ENCODE measurements around the gene ZWILCH. TPM values are rescaled to one million over a fixed set of nuclear protein-coding genes. Genes with fewer than 3 reads are reported as not detected.
A peak's percentile ranks its signal among the peaks of the same experiment; 100 is the strongest.
"Not testable (repeated sequence)": the region's sequence is repeated elsewhere in the genome, so short reads cannot be mapped to it uniquely, and the experiment has no call there.

Gene ZWILCH
- total and polyA plus RNA-seq, 7 donors: 1.5 to 4.5 (median 2.9) TPM

DNA sequence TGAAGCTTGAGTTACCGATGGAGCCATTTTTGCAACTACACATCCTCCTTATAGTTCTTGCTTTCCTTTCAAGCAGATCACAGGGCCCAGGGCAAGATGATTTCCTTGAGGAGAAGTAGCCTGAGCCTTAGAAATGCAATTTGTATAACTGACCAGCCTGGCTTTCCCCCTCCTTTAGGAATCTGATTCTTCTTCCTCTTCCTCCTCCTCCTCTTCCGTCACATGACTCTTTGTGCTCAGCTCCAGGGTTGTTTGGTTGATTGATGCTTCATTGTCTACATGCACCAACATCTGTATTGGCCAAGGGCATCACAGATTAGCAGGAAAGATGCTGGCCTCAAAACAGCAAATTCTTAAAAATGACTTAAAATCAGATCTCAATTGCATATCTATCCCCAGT, 10.9 kb upstream of the ZWILCH start:
- H3K4me1 ChIP-seq: peaks cover 36% of the 10 kb centered on the region
- ATAC-seq (no peak), DNase-seq (no peak)
- H3K27ac ChIP-seq: no peak overlapping the region
- 85 to 96% (median 92%) methylated on average over 2 of the region's 2 CpGs for WGBS, 3 donors
- H3K36me3 ChIP-seq (ENCODE audit: insufficient read depth in 1 of 2, low read depth in 1 of 2): peaks cover 12 to 87% of the 10 kb centered on the region in 2 donors
- H3K27me3 ChIP-seq (ENCODE audit: insufficient read depth in 3 of 3, low read length in 2 of 3): no peaks in the 10 kb centered on the region
- no peak overlapping the region for H3K4me3 ChIP-seq
- intact Hi-C loops (cut with DNase I): loop anchor here in 1 of 2 donors (10.0 kb wide), 1 partner anchor 139 kb away; the partner anchor contains the start of gene TIPIN
- TF ChIP-seq, protein P1, sequence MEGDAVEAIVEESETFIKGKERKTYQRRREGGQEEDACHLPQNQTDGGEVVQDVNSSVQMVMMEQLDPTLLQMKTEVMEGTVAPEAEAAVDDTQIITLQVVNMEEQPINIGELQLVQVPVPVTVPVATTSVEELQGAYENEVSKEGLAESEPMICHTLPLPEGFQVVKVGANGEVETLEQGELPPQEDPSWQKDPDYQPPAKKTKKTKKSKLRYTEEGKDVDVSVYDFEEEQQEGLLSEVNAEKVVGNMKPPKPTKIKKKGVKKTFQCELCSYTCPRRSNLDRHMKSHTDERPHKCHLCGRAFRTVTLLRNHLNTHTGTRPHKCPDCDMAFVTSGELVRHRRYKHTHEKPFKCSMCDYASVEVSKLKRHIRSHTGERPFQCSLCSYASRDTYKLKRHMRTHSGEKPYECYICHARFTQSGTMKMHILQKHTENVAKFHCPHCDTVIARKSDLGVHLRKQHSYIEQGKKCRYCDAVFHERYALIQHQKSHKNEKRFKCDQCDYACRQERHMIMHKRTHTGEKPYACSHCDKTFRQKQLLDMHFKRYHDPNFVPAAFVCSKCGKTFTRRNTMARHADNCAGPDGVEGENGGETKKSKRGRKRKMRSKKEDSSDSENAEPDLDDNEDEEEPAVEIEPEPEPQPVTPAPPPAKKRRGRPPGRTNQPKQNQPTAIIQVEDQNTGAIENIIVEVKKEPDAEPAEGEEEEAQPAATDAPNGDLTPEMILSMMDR (IDR thresholded peaks at IDR 0.05): no peak
- H3K9me3 ChIP-seq: no peaks in the 10 kb centered on the region

DNA sequence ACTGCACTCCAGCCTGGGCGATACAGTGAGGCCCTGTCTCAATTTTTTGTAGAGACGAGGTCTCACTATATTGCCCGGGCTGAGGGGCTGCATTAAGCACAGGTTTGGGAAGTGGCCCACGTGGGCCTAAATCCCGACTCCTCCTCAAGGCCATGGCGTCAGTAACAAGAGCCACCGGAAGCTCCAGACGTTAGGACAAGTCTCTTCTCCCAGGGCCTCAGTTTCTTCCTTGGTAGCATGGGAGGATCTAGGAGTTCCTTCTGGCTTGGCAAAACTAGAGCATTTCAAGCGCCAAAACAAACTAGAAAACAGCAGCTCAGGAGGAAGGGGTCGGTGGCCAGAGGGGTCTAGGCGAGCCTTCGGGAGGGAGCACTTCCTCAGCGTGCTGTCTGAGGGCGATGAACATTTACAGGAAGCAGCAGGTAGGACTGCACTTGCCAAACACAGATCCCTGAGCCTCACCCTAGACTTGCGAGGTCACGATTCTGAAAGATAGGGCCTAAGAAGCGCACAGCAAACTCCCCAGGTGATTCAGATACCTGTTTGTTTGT, 8.1 kb upstream of the ZWILCH start:
- peaks cover 27% of the 10 kb centered on the region for H3K4me1 ChIP-seq
- WGBS, 3 donors: 16 to 19% (median 19%) methylated on average over 17 of the region's 17 CpGs
- intact Hi-C loops (cut with DNase I): loop anchor here in 1 of 2 donors (2.0 to 10.0 kb wide), 2 partner anchors 110 to 142 kb away; partner anchors contain the start of genes MAP2K1 and TIPIN
- H3K4me3 ChIP-seq: peak overlapping the region; percentile 91
- TF ChIP-seq, protein P1 (IDR thresholded peaks at IDR 0.05): no peak
- H3K27ac ChIP-seq: peak overlapping the region; percentile 88
- peak; percentile 26 to 44 (median 34) for ATAC-seq
- no peaks in the 10 kb centered on the region for H3K9me3 ChIP-seq
- H3K27me3 ChIP-seq (ENCODE audit: insufficient read depth in 3 of 3, low read length in 2 of 3): no peaks in the 10 kb centered on the region
- no peak for DNase-seq
- H3K36me3 ChIP-seq (ENCODE audit: insufficient read depth in 1 of 2, low read depth in 1 of 2): peaks cover 9 to 88% of the 10 kb centered on the region in 2 donors

DNA sequence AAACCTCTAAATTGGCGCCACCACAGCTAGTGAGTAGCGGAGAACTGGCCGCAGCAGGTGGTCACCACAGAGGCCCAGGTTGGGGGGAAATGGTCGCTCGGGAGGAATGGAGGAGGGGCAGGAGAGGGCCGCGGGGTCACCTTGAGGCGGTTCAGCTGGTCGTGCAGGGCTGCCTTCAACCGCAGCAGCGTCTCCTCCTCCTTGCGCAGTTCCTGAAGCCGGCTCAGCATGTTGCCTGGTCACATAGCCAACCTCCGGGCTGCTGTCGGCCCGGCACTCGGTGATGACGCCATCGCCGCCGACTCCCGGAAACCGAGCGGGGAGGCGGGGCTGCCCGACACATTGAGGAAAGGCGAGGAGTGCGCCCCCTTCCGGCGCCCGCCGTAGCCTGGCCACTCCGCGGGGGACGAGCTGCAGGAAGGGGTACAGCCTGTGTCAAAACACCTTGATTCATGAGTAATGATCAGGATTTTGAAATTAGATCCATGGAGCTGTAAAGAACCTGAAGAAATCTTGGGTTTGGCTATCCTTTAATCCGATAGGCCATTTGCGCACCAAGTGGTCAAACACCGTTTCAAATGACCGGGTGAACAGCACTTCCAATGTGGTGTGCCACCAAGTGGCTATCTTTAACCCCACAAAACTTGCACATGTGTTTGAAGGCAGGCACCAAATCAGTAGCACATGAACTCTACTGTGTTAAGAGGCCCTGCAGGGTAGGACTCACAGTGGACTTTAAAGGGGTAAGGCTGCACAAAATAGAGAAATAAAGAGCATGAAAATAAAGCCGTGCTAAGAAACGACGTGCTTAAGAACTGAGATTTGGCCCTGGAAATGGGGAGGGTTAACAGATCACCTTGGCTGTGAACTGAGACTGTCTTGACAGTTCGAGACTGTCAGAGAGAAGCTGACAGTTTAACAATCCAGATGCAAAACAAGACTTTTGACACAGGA, 7.3 kb upstream of the ZWILCH start, which contains the start of gene SNAPC5:
Gene SNAPC5 (minus strand): TSS at position 261 of the 954 bp plus-strand sequence. CDS start 31 bp downstream, at position 230.
- intact Hi-C loops (cut with DNase I): loop anchor here (2.0 to 10.0 kb wide), 2 partner anchors 111 to 143 kb away; partner anchors contain the start of genes MAP2K1 (in 2 of the 2) and TIPIN (in 1 of the 2)
- 4 to 5% (median 5%) methylated on average over 42 to 43 of the region's 43 CpGs for WGBS, 3 donors
- peaks cover 35% of the 10 kb centered on the region for H3K4me1 ChIP-seq
- peak within 1 kb of the TSS; percentile 91 for H3K4me3 ChIP-seq
- H3K36me3 ChIP-seq (ENCODE audit: insufficient read depth in 1 of 2, low read depth in 1 of 2): peaks cover 10 to 88% of the 10 kb centered on the region in 2 donors
- H3K27me3 ChIP-seq (ENCODE audit: insufficient read depth in 3 of 3, low read length in 2 of 3): no peaks in the 10 kb centered on the region
- H3K27ac ChIP-seq: peak within 1 kb of the TSS; percentile 88
- ATAC-seq (peak; percentile 94 to 96 (median 94)), DNase-seq (peak; percentile 97 to 98)
- H3K9me3 ChIP-seq: no peaks in the 10 kb centered on the region
- TF ChIP-seq, protein P1 (IDR thresholded peaks at IDR 0.05): peak; percentile 96

DNA sequence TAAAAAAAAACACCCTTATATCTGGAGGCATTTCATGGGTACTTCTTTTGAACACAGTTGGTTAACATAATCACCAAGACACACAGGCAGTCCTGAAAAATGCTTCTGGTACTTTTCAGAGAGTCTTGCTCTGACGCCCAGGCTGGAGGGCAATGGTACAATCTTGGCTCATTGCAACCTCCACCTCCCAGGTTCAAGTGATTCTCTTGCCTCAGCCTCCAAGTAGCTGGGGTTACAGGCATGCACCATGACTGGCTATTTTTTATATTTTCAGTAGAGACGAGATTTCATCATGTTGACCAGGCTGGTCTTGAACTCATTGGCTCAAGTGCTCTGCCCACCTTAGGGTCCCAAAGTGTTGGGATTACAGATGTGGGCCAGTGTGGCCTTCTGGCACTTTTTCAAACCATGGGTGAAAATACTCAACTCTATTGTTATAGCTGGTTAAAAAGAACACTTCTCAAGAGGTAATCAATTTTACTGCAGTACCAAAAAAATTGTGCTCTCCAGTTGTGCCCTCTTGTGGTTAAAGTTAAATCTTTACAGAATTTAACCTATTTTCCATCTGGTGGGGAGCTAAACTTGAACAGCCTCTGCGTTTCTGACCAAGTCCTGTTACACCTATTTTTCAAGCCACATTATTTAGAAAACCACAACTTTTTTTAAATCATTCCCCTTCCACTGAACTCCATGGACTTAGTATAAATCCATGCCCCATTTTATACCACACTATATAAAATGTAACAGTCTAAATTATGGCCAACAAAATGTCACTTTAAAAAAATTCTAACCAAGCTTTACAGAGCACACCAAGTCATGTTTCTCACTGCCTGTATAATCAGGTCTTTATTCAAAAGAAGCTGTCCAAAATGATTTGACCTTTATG, 6.4 kb upstream of the ZWILCH start:
- 47 to 53% (median 47%) methylated on average over 3 of the region's 3 CpGs for WGBS, 3 donors
- intact Hi-C loops (cut with DNase I): loop anchor here (2.0 to 10.0 kb wide), 2 partner anchors 112 to 144 kb away; partner anchors contain the start of genes MAP2K1 (in 1 of the 2) and TIPIN (in 1 of the 2)
- Histone ChIP-seq H3K36me3 (ENCODE audit: insufficient read depth in 1 of 2, low read depth in 1 of 2) (peaks cover 14 to 85% of the 10 kb centered on the region in 2 donors), H3K4me1 (peaks cover 42% of the 10 kb centered on the region), H3K27me3 (ENCODE audit: insufficient read depth in 3 of 3, low read length in 2 of 3) (no peaks in the 10 kb centered on the region), H3K9me3 (no peaks in the 10 kb centered on the region), H3K4me3 (no peak overlapping the region), H3K27ac (peak overlapping the region; percentile 88)
- DNase-seq (no peak), ATAC-seq (no peak)
- TF ChIP-seq, protein P1 (IDR thresholded peaks at IDR 0.05): peak; percentile 28

DNA sequence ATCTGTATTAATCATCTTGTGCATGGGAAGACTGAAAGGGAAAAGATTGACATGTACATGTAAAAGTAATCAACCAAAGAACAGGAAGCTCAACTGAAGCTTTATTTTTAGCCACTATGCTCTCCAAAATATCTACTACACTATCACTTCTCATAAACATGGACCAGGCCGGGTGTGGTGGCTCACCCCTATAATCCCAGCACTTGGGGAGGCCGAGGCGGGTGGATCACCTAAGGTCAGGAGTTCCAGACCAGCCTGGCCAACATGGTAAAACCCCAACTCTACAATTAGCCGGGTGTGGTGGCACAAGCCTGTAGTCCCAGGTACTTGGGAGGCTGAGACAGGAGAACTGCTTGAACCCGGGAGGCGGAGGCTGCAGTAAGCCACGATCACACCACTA, 4.8 kb upstream of the ZWILCH start:
- WGBS, 3 donors: 80 to 90% (median 88%) methylated on average over 7 of the region's 7 CpGs
- intact Hi-C loops (cut with DNase I); ATAC-seq; DNase-seq; H3K9me3 ChIP-seq; H3K27me3 ChIP-seq (ENCODE audit: insufficient read depth in 3 of 3, low read length in 2 of 3); H3K4me3 ChIP-seq; H3K27ac ChIP-seq: not testable (repeated sequence)
- peaks cover 11 to 69% of the 10 kb centered on the region in 2 donors for H3K36me3 ChIP-seq (ENCODE audit: insufficient read depth in 1 of 2, low read depth in 1 of 2)
- H3K4me1 ChIP-seq: peaks cover 39% of the 10 kb centered on the region

All from psoas muscle (tissue), 8 donors.